GM12878 (cell line): ENCODE results near the gene DKK3. TPM values are rescaled to one million over a fixed set of nuclear protein-coding genes. Genes with fewer than 3 reads are reported as not detected.

Experiments used
- ATAC-seq: fragments of 200-7000 bp; cut with Tn5 transposase; 3 replicates; pipeline ENCODE4 v1.9.1; 2020; ENCODE audit warnings: mild to moderate bottlenecking, moderate library complexity
- BruUV-seq: library from RNA; stranded (reverse); fragments of 400-500 nt; replicated peaks from 2 replicates; lab custom pipeline; 2021; lab: Mats Ljungman, UMichigan
- CTCF ChIA-PET: fragments of 300-600 bp; sonication (Branson Sonifier 250); formaldehyde crosslinking; extraction: SDS; loops from one replicate; lab custom pipeline; 2021; ENCODE audit warnings: inconsistent platforms; lab: Yijun Ruan, JAX
- POLR2A ChIA-PET: fragments of 350-600 bp; formaldehyde crosslinking; extraction: SDS; loops from one replicate; lab custom pipeline; 2021; ENCODE audit warnings: inconsistent platforms; lab: Charles Lee
- RAD21 ChIA-PET: fragments of 300-600 bp; sonication (Branson Sonifier 250); formaldehyde crosslinking; loops from one replicate; lab custom pipeline; 2023; ENCODE audit warnings: antibody characterized with exemption; ENCODE audit not compliant: unreplicated experiment; lab: Charles Lee
- SMC1A ChIA-PET: fragments of 300-600 bp; sonication (Branson Sonifier 250); formaldehyde crosslinking; loops from one replicate; lab custom pipeline; 2023; ENCODE audit not compliant: unreplicated experiment, uncharacterized antibody; lab: Charles Lee
- DNase-seq: peaks from one replicate; pipeline ENCODE4 v3.0.0-alpha.2; 2011; ENCODE audit warnings: low read depth, low spot score
- FAIRE-seq: peaks from 3 replicates; lab custom pipeline; 2011; peaks lifted over from hg19 to GRCh38; lab: Jason Lieb, UNC
- H2AFZ ChIP-seq: 2 replicates; pipeline ENCODE4 v1.6.0; 2011; ENCODE audit warnings: low read depth, low read length, control low read depth; ENCODE audit not compliant: control insufficient read depth
- H3K27ac ChIP-seq: 2 replicates; pipeline ENCODE4 v1.5.1; 2011; ENCODE audit warnings: control low read depth; ENCODE audit not compliant: control insufficient read depth, insufficient read depth
- H3K27me3 ChIP-seq, 2 experiments: replicated peaks in 1 of 2; 2 replicates each; pipeline versions ENCODE4 v1.6.0 to v1.6.1; 2011; ENCODE audit warnings: low read length in 1 of 2; ENCODE audit not compliant: control insufficient read depth in 2 of 2, insufficient read depth in 2 of 2
- H3K36me3 ChIP-seq, 2 experiments: 2 replicates each; pipeline ENCODE4 v1.5.1; 2011; ENCODE audit warnings: low read length in 1 of 2; ENCODE audit not compliant: control insufficient read depth in 2 of 2, insufficient read depth in 2 of 2
- H3K4me1 ChIP-seq: 2 replicates; pipeline ENCODE4 v1.6.1; 2011; ENCODE audit warnings: mild to moderate bottlenecking, low read length, moderate library complexity, mixed read lengths; ENCODE audit not compliant: control insufficient read depth, insufficient read depth
- H3K4me2 ChIP-seq: 2 replicates; pipeline ENCODE4 v1.6.0; 2011; ENCODE audit warnings: control low read depth; ENCODE audit not compliant: control insufficient read depth, insufficient read depth
- H3K4me3 ChIP-seq: fragments of 200-600 bp; sonication (generic); 2 replicates; pipeline ENCODE4 v1.5.1; 2016
- H3K79me2 ChIP-seq: 2 replicates; pipeline ENCODE4 v1.6.0; 2011; ENCODE audit warnings: low read length; ENCODE audit not compliant: control insufficient read depth, insufficient read depth
- H3K9ac ChIP-seq: 2 replicates; pipeline ENCODE4 v1.8.0; 2011; ENCODE audit warnings: low read length, control low read depth, mixed read lengths; ENCODE audit not compliant: control insufficient read depth, insufficient read depth
- H3K9me3 ChIP-seq: replicated peaks from 3 replicates; pipeline ENCODE4 v1.5.1; 2011; ENCODE audit warnings: mild to moderate bottlenecking, low read length; ENCODE audit not compliant: control insufficient read depth, insufficient read depth
- H4K20me1 ChIP-seq: 2 replicates; pipeline ENCODE4 v1.6.0; 2011; ENCODE audit not compliant: control insufficient read depth, insufficient read depth
- RAD21 ChIP-seq: IDR thresholded peaks from 2 replicates; pipeline ENCODE4 v1.6.1; 2011; ENCODE audit warnings: mild to moderate bottlenecking, low read depth, low read length, moderate library complexity; ENCODE audit not compliant: insufficient read depth
- SMC3 ChIP-seq: IDR thresholded peaks from 2 replicates; pipeline ENCODE4 v1.6.1; 2011; ENCODE audit warnings: low read length, improper control_type of control experiment, borderline replicate concordance
- TCF12 ChIP-seq: IDR thresholded peaks from 2 replicates; pipeline ENCODE4 v1.6.1; 2011; ENCODE audit warnings: low read depth, mild to moderate bottlenecking, low read length
- YY1 ChIP-seq: IDR thresholded peaks from 2 replicates; pipeline ENCODE4 v1.6.1; 2011; ENCODE audit warnings: low read depth, mild to moderate bottlenecking, low read length
- WGBS: methylation state at CpG from one replicate; pipeline ENCODE4 v1.1.6; 2016; ENCODE audit warnings: low lambda C conversion rate; ENCODE audit not compliant: insufficient replicate concordance, insufficient coverage; ENCODE audit errors: missing lambda C conversion rate; 5-methylcytosine and 5-hydroxymethylcytosine counted together
- in situ Hi-C: fragments of 300-500 bp; cut with MboI; formaldehyde crosslinking; loops from 9 replicates; pipeline ENCODE4 v1.14.3; 2018; ENCODE audit warnings: mixed read lengths
- intact Hi-C: fragments of 100-400 bp; cut with micrococcal nuclease; formaldehyde crosslinking; loops from one replicate; pipeline ENCODE4 v1.14.2; 2022; ENCODE audit not compliant: unreplicated experiment
- polyA plus RNA-seq, 11 experiments: library from polyadenylated mRNA; depleted of rRNA in 4 of 11; unstranded in 6 of 11; stranded (reverse) in 5 of 11; fragments of >200 nt; fragmentation: Nextera tagmentation in 4 of 11; fragmentation: Illumina TruSeq in 1 of 11; extraction: Ambion mirVana in 4 of 11; extraction: Trizol in 1 of 11; gene quantifications; 1 replicate in 1 of 11; 2 replicates in 10 of 11; pipeline versions ENCODE4 v1.2.1 to v1.2.3, GENCODE V29; 2011 to 2016; ENCODE audit warnings: inconsistent platforms in 2 of 11, missing spikeins in 2 of 11, low read depth in 1 of 11
- total RNA-seq, 4 experiments: library from RNA; depleted of rRNA in 3 of 4; stranded (reverse); fragments of >200 nt in 3 of 4; fragmentation: Illumina TruSeq in 1 of 4; extraction: Trizol in 1 of 4; gene quantifications; 2 replicates each; pipeline versions ENCODE4 v1.2.1 to v1.2.3, GENCODE V29; 2013 to 2021
- TF ChIP-seq, protein P1 (sequence below): IDR thresholded peaks from 2 replicates; pipeline ENCODE4 v1.6.1; 2012; ENCODE audit warnings: low read depth, low read length, improper control_type of control experiment
- TF ChIP-seq, protein P2 (sequence below), 3 experiments: IDR thresholded peaks in 2 of 3; conservative IDR thresholded peaks in 1 of 3; 2 replicates each; pipeline ENCODE4 v1.5.1; 2011; ENCODE audit warnings: low read depth in 3 of 3, low read length in 3 of 3, mild to moderate bottlenecking in 3 of 3, control low read depth in 2 of 3, moderate library complexity in 2 of 3, inconsistent platforms in 1 of 3, mixed read lengths in 1 of 3; ENCODE audit not compliant: control insufficient read depth in 2 of 3, insufficient read depth in 1 of 3; ENCODE audit errors: extremely low read depth in 1 of 3

Gene DKK3
- total and polyA plus RNA-seq, 10 of the 15 experiments (the other 5 are each of a cell fraction or from before 2014, with no cell fraction given) = 0.07 to 0.16 (median 0.15) TPM; not detected in 7

DNA sequence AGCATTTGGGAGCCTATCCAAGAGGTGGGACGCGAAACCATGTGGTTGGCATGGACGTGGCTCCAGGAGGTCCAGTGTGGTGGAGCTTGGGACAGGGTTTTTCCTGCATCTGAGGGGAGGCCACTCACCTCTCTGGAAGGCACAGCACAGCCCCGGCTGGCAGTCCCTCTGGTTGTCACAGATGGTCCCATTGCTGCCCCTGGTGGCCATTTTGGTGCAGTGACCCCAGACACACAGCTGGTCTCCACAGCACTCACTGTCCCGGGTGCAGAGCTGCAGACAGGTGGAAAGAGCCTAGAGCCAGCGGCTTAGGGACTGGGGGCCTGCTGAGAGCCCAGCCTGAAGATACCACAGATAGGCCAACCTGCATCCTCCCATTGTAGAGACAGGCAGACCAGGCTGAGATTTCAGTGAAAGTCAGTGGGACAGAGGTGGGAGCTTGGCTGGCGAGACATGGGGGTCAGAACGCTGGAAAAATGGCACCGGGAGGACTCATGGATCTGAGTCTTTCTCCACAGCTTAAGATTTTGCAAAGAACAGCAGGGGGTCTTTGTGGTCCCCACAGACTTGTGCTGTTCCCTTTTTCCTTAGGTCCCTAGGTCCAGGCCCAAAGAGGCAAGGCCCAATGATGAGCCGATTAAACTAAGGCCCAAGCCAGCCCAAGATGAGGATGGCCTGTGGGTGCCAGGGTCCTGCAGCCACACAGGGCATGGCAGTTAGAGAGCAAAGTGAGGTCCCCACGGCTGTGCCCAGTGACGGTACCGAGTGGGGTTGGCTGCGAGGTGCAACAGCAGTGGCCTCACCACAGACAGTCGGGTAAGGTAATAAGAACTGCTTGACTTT is 41.4 kb downstream of the DKK3 start:
- no peaks in the 10 kb centered on the region for H3K36me3 ChIP-seq
- SMC1A ChIA-PET = interaction anchor here (0.8 to 1.1 kb wide), 2 partner anchors 77 to 169 kb away, joined by 3 to 4 read pairs; no protein-coding TSS in a partner anchor
- no peaks in the 10 kb centered on the region for H4K20me1 ChIP-seq
- RAD21 ChIA-PET = no interaction called here
- ATAC-seq = peak; percentile 98
- H3K9ac ChIP-seq = no peak overlapping the region
- POLR2A ChIA-PET = interaction anchor here (0.5 kb wide), 1 partner anchor 13 kb away, joined by 3 read pairs; no protein-coding TSS in a partner anchor
- no peak for FAIRE-seq
- H3K4me1 ChIP-seq = no peaks in the 10 kb centered on the region
- H2AFZ ChIP-seq = no peak overlapping the region
- no peak for DNase-seq
- BruUV-seq = no TSS peak
- 62% methylated on average over 15 of the region's 15 CpGs for WGBS
- TF ChIP-seq RAD21 = peak; percentile 55
- peak; percentile 29; the same call in 1 of the 2 replicates for TF ChIP-seq SMC3
- TF ChIP-seq, protein P1, sequence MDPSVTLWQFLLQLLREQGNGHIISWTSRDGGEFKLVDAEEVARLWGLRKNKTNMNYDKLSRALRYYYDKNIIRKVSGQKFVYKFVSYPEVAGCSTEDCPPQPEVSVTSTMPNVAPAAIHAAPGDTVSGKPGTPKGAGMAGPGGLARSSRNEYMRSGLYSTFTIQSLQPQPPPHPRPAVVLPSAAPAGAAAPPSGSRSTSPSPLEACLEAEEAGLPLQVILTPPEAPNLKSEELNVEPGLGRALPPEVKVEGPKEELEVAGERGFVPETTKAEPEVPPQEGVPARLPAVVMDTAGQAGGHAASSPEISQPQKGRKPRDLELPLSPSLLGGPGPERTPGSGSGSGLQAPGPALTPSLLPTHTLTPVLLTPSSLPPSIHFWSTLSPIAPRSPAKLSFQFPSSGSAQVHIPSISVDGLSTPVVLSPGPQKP = no peak
- TF ChIP-seq TCF12 = 0 out of 2 replicates have a peak, but pooled peaks have one; percentile 13
- TF ChIP-seq, protein P2, sequence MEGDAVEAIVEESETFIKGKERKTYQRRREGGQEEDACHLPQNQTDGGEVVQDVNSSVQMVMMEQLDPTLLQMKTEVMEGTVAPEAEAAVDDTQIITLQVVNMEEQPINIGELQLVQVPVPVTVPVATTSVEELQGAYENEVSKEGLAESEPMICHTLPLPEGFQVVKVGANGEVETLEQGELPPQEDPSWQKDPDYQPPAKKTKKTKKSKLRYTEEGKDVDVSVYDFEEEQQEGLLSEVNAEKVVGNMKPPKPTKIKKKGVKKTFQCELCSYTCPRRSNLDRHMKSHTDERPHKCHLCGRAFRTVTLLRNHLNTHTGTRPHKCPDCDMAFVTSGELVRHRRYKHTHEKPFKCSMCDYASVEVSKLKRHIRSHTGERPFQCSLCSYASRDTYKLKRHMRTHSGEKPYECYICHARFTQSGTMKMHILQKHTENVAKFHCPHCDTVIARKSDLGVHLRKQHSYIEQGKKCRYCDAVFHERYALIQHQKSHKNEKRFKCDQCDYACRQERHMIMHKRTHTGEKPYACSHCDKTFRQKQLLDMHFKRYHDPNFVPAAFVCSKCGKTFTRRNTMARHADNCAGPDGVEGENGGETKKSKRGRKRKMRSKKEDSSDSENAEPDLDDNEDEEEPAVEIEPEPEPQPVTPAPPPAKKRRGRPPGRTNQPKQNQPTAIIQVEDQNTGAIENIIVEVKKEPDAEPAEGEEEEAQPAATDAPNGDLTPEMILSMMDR (IDR thresholded peaks at IDR 0.05 in 2 of 3, conservative IDR thresholded peaks at IDR 0.05 in 1 of 3; ENCODE audit: control insufficient read depth in 2 of 3, extremely low read depth in 1 of 3, insufficient read depth in 1 of 3, low read depth in 3 of 3, low read length in 3 of 3) = peak; percentile 83 to 90 (median 84)
- TF ChIP-seq YY1 = 0 out of 2 replicates have a peak, but pooled peaks have one; percentile 34
- H3K79me2 ChIP-seq = no peaks in the 10 kb centered on the region
- intact Hi-C loops (loop anchor here (2.0 kb wide), 1 partner anchor 168 kb away; no protein-coding TSS in a partner anchor), in situ Hi-C loops (no loop called here)
- no peaks in the 10 kb centered on the region for H3K9me3 ChIP-seq
- H3K27ac ChIP-seq = no peak overlapping the region
- CTCF ChIA-PET = interaction anchor here (0.6 to 2.1 kb wide), 13 partner anchors 9 to 315 kb away, joined by 3 to 12 read pairs (median 5); no protein-coding TSS in a partner anchor
- no peaks in the 10 kb centered on the region; a peak in 3 of 4 replicates for H3K27me3 ChIP-seq
- no peak overlapping the region for H3K4me3 ChIP-seq
- no peak overlapping the region for H3K4me2 ChIP-seq
